ENCODE results near the gene DCLK1.

DCLK1 gene

GRCh38 chr13:35909091-35909490 is 222.1 kb downstream of the DCLK1 start:
- no peaks in the 10 kb centered on the region for H3F3A ChIP-seq (ENCODE audit: low read depth)
- TF ChIP-seq EZH2phosphoT487 (IDR thresholded peaks at IDR 0.05; ENCODE audit: borderline replicate concordance) = no peak
- TF ChIP-seq, protein P1, sequence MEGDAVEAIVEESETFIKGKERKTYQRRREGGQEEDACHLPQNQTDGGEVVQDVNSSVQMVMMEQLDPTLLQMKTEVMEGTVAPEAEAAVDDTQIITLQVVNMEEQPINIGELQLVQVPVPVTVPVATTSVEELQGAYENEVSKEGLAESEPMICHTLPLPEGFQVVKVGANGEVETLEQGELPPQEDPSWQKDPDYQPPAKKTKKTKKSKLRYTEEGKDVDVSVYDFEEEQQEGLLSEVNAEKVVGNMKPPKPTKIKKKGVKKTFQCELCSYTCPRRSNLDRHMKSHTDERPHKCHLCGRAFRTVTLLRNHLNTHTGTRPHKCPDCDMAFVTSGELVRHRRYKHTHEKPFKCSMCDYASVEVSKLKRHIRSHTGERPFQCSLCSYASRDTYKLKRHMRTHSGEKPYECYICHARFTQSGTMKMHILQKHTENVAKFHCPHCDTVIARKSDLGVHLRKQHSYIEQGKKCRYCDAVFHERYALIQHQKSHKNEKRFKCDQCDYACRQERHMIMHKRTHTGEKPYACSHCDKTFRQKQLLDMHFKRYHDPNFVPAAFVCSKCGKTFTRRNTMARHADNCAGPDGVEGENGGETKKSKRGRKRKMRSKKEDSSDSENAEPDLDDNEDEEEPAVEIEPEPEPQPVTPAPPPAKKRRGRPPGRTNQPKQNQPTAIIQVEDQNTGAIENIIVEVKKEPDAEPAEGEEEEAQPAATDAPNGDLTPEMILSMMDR (conservative IDR thresholded peaks at IDR 0.05; ENCODE audit: low read length) = no peak
- H3K4me3 ChIP-seq (ENCODE audit: low read length, poor library complexity, severe bottlenecking) = no peak overlapping the region
- no peaks in the 10 kb centered on the region for H3K36me3 ChIP-seq (ENCODE audit: insufficient read depth, low read length)
- H3K9ac ChIP-seq (ENCODE audit: low read depth, low read length, poor library complexity, severe bottlenecking) = no peak overlapping the region
- no peak overlapping the region for H2AFZ ChIP-seq (ENCODE audit: low read length)
- no peaks in the 10 kb centered on the region for H3K4me1 ChIP-seq (ENCODE audit: insufficient read depth, low read length, poor library complexity, severe bottlenecking)
- H3K9me3 ChIP-seq (ENCODE audit: insufficient read depth, low read depth, low read length) = peaks cover 4% of the 10 kb centered on the region; the same call in 1 of the 2 replicates
- no peaks in the 10 kb centered on the region for H4K20me1 ChIP-seq (ENCODE audit: insufficient read depth, low read length, poor library complexity, severe bottlenecking)
- H3K79me2 ChIP-seq (ENCODE audit: insufficient read depth, low read length) = no peaks in the 10 kb centered on the region
- no peaks in the 10 kb centered on the region for H3K9me2 ChIP-seq (replicated peaks; ENCODE audit: low read depth, low read length)
- H3K4me2 ChIP-seq (ENCODE audit: low read depth, low read length, poor library complexity, severe bottlenecking) = no peak overlapping the region
- no peaks in the 10 kb centered on the region for H3K27me3 ChIP-seq (ENCODE audit: insufficient read depth, low read length, poor library complexity, severe bottlenecking)

DNA sequence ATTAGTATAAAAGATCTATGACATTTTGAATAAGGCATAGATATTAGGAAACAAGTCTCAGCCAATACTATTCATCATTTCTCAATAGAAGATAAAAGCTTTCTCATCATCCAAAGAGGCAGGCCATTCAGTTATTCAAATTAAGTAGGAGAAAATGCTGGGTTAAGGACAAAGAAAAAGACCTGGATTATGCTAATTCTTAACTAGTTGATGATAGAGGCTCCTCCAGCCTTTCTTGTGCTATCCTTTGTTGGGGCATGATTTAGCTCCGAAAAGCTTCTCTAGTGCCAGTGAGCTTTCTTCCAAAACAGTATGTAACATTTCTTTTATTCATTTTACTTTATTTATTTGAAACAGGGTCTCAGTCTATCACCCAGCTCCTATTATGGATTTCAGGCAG is 223.0 kb downstream of the DCLK1 start:
- Histone ChIP-seq H3K27me3 (ENCODE audit: insufficient read depth, low read length, poor library complexity, severe bottlenecking) (no peaks in the 10 kb centered on the region), H3K9me3 (ENCODE audit: insufficient read depth, low read depth, low read length) (peaks cover 4% of the 10 kb centered on the region; the same call in 1 of the 2 replicates), H2AFZ (ENCODE audit: low read length) (no peak overlapping the region), H3K9ac (ENCODE audit: low read depth, low read length, poor library complexity, severe bottlenecking) (no peak overlapping the region), H3K79me2 (ENCODE audit: insufficient read depth, low read length) (no peaks in the 10 kb centered on the region), H3F3A (ENCODE audit: low read depth) (no peaks in the 10 kb centered on the region), H3K9me2 (replicated peaks; ENCODE audit: low read depth, low read length) (no peaks in the 10 kb centered on the region), H3K4me1 (ENCODE audit: insufficient read depth, low read length, poor library complexity, severe bottlenecking) (no peaks in the 10 kb centered on the region), H3K4me3 (ENCODE audit: low read length, poor library complexity, severe bottlenecking) (no peak overlapping the region), H3K36me3 (ENCODE audit: insufficient read depth, low read length) (no peaks in the 10 kb centered on the region), H4K20me1 (ENCODE audit: insufficient read depth, low read length, poor library complexity, severe bottlenecking) (no peaks in the 10 kb centered on the region), H3K4me2 (ENCODE audit: low read depth, low read length, poor library complexity, severe bottlenecking) (no peak overlapping the region)
- TF ChIP-seq, protein P1 (conservative IDR thresholded peaks at IDR 0.05; ENCODE audit: low read length) = no peak
- no peak for TF ChIP-seq EZH2phosphoT487 (IDR thresholded peaks at IDR 0.05; ENCODE audit: borderline replicate concordance)

DNA sequence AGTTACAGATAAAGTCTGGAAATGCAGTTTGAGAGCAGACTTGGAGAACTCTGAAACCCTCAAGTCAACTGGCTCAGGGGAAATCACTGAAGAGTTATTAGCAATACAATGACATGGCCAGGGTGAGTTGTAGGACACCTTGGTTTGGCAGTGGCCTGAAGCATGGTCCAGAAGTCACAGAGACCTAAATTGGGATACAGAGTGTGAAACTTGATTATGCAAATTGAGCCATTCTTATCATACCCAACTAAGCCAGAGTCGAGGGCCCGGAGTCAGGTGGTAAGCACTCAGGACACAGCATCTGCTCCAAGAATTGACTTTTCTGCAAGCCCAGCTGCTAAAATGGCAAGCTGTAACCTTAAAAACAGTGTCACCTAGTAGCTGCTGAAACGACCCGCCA is 224.5 kb downstream of the DCLK1 start:
- Histone ChIP-seq H3K4me2 (ENCODE audit: low read depth, low read length, poor library complexity, severe bottlenecking) (no peak overlapping the region), H4K20me1 (ENCODE audit: insufficient read depth, low read length, poor library complexity, severe bottlenecking) (no peaks in the 10 kb centered on the region)

More for the DNA sequence above, 224.5 kb downstream of the DCLK1 start:
- TF ChIP-seq, protein P1 (conservative IDR thresholded peaks at IDR 0.05; ENCODE audit: low read length) = no peak
- TF ChIP-seq EZH2phosphoT487 (IDR thresholded peaks at IDR 0.05; ENCODE audit: borderline replicate concordance) = no peak
- H3K27me3 ChIP-seq (ENCODE audit: insufficient read depth, low read length, poor library complexity, severe bottlenecking) = no peaks in the 10 kb centered on the region
- H3K36me3 ChIP-seq (ENCODE audit: insufficient read depth, low read length) = no peaks in the 10 kb centered on the region
- H3K9ac ChIP-seq (ENCODE audit: low read depth, low read length, poor library complexity, severe bottlenecking) = no peak overlapping the region
- peaks cover 4% of the 10 kb centered on the region; the same call in 1 of the 2 replicates for H3K9me3 ChIP-seq (ENCODE audit: insufficient read depth, low read depth, low read length)
- no peak overlapping the region for H3K4me3 ChIP-seq (ENCODE audit: low read length, poor library complexity, severe bottlenecking)
- H3K79me2 ChIP-seq (ENCODE audit: insufficient read depth, low read length) = no peaks in the 10 kb centered on the region
- H3K9me2 ChIP-seq (replicated peaks; ENCODE audit: low read depth, low read length) = no peaks in the 10 kb centered on the region
- H3F3A ChIP-seq (ENCODE audit: low read depth) = no peaks in the 10 kb centered on the region
- no peaks in the 10 kb centered on the region for H3K4me1 ChIP-seq (ENCODE audit: insufficient read depth, low read length, poor library complexity, severe bottlenecking)
- H2AFZ ChIP-seq (ENCODE audit: low read length) = no peak overlapping the region

All from Loucy (cell line).